Pancreas (tissue), 10 donors: Measurements from ENCODE around the gene SELENON. TPM values are rescaled to one million over a fixed set of nuclear protein-coding genes. Genes with fewer than 3 reads are reported as not detected.

Experiments used
- ATAC-seq, 4 donors: fragments of 200-7000 bp; cut with Tn5 transposase; one replicate each; pipeline versions ENCODE4 v1.8.0 to v1.9.1; 2020; ENCODE audit warnings: mild to moderate bottlenecking in 4 of 4, moderate library complexity in 4 of 4
- DNase-seq, 6 donors: peaks; one replicate each; pipeline ENCODE4 v3.0.0-alpha.2; 2020
- FAIRE-seq: peaks from 2 replicates; lab custom pipeline; 2012; peaks lifted over from hg19 to GRCh38; lab: Jason Lieb, UNC
- H3K27ac ChIP-seq, 4 donors: fragments of 200-600 bp; sonication (generic); 1 replicate in 3 of 4; 2 replicates in 1 of 4; pipeline versions ENCODE4 v1.5.0 to v1.8.0; 2020
- H3K27me3 ChIP-seq, 4 donors: fragments of 200-600 bp; one replicate each; pipeline ENCODE4 v1.8.0; 2021
- H3K36me3 ChIP-seq, 3 donors: fragments of 200-600 bp; sonication (generic) in 1 of 3; one replicate each; pipeline versions ENCODE4 v1.5.0 to v1.8.0; 2020 to 2021
- H3K4me1 ChIP-seq, 3 donors: fragments of 200-600 bp; one replicate each; pipeline ENCODE4 v1.8.0; 2021
- H3K4me3 ChIP-seq, 4 donors: fragments of 200-600 bp; sonication (generic) in 2 of 4; one replicate each; pipeline versions ENCODE4 v1.5.0 to v1.8.0; 2020 to 2021
- H3K9me3 ChIP-seq, 4 donors: fragments of 200-600 bp; one replicate each; pipeline ENCODE4 v1.8.0; 2021
- WGBS, 2 donors: extraction: QIAGEN DNeasy Blood & Tissue Kit; methylation state at CpG; one replicate each; pipeline ENCODE4 v1.1.7; 2013; 5-methylcytosine and 5-hydroxymethylcytosine counted together
- intact Hi-C, 3 donors: fragments of 100-400 bp; cut with DNase I; formaldehyde crosslinking; loops; one replicate each; pipeline versions ENCODE4 v1.11.1 to v1.14.2; 2022
- polyA plus RNA-seq, 2 donors: library from polyadenylated mRNA; stranded (reverse); fragments of 200-250 nt; gene quantifications; one replicate each; pipeline ENCODE4 v1.2.3, GENCODE V29; 2013
- total RNA-seq, 6 donors: library from RNA; stranded (reverse); fragmentation: NEBNext Ultra II Directional in 4 of 6; extraction: Animal tissue kit (Norgen Biotek cat#: 25700) in 4 of 6; gene quantifications; one replicate each; pipeline versions ENCODE4 v1.2.1 to v1.2.4, GENCODE V29; 2021 to 2023
- TF ChIP-seq, protein P1 (sequence below), 4 donors: fragments of 200-600 bp; sonication (generic) in 3 of 4; IDR thresholded peaks; one replicate each; pipeline versions ENCODE4 v1.5.0 to v1.8.0; 2021; ENCODE audit warnings: antibody characterized with exemption in 4 of 4
- donor health status: healthy with polysubstance abuse.
- donor health status: DM: no; HTN: no; CAD: no; lungs with moderate emphysema.
- donor health status: DM: no; HTN: no; CAD: no.
- donor health status: control.
- donor health status: control.
- donor health status: Bipolar disorder and iron deficiency.
- donor health status: DM: yes; HTN: yes; CAD: no.
- donor health status: DM: no; HTN: no; CAD: no.
- donor health status: DM: no; HTN: no; CAD: no.
- donor health status: DM: yes; HTN: yes; CAD: no.

Gene SELENON
- total and polyA plus RNA-seq, 8 donors, result 27.8 to 48.3 (median 37.9) TPM

DNA sequence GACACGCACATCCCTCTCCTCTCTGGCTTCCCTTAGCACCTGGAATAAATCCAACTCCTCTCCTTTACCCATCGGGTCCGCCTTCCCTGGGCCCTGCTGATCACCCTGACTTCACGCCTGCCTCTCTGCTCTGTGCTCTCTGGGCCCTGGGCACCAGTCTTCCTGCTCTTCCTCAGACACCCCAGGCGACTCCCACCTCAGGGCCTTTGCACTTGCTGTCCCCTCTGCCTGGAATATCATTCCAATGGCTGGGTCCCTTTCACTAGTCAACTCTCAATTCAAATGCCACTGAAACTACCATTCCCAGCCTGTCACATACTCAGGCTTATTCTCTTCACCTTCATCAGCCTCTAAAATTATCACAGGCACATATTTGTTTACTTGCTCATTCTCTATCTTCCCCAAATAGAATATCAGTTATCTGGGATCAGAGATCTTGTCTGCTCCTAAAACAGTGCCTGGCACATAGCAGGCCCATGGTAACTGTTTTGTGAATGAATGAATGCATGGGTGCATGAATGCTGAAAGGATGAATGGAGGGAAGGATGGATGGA, 27.2 kb upstream of the SELENON start:
- Histone ChIP-seq H3K4me3 (no peak overlapping the region), H3K9me3 (no peaks in the 10 kb centered on the region), H3K27me3 (no peaks in the 10 kb centered on the region), H3K27ac (peak overlapping the region; percentile 53 to 86 (median 76)), H3K4me1 (peaks cover 40 to 54% (median 44%) of the 10 kb centered on the region in 3 donors), H3K36me3 (no peaks in the 10 kb centered on the region)
- intact Hi-C loops, result no loop called here
- FAIRE-seq (no peak), ATAC-seq (no peak), DNase-seq (no peak)
- WGBS, 2 donors, result 71 to 73% methylated on average over 5 of the region's 5 CpGs
- TF ChIP-seq, protein P1, sequence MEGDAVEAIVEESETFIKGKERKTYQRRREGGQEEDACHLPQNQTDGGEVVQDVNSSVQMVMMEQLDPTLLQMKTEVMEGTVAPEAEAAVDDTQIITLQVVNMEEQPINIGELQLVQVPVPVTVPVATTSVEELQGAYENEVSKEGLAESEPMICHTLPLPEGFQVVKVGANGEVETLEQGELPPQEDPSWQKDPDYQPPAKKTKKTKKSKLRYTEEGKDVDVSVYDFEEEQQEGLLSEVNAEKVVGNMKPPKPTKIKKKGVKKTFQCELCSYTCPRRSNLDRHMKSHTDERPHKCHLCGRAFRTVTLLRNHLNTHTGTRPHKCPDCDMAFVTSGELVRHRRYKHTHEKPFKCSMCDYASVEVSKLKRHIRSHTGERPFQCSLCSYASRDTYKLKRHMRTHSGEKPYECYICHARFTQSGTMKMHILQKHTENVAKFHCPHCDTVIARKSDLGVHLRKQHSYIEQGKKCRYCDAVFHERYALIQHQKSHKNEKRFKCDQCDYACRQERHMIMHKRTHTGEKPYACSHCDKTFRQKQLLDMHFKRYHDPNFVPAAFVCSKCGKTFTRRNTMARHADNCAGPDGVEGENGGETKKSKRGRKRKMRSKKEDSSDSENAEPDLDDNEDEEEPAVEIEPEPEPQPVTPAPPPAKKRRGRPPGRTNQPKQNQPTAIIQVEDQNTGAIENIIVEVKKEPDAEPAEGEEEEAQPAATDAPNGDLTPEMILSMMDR (IDR thresholded peaks at IDR 0.05), result no peak

DNA sequence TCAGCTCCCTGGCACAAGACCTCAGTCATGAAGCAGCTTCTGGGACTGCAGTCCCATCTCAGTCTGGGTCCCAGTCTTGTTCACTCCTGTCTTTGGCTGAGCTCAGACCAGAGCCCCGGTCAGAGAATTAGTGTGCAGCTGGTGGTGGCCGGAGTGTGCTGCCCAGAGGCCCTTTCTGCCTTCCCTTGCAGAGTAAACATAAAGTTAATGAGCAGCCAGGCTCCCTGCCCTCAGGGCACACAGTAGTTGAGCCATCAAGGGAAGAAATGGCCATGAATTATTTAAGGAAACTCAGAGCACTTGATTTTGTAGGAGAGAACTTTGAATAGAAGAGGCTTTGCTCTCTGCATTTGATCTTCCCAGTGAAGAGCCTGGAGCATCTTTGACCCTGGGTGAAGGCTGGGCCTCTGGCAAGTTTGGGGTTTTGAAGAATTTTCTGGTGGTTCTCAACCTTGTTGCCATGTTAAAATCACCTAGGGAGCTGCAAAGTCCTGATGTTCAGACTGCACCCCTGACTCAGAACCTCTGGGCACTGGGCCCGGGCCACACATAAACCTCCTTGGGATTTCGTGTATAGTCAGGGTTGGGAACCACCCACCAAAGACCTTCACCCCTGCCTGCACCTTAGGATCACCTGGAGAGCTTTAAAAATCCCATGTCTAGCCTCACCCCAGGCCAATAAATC, 26.4 kb upstream of the SELENON start:
- Histone ChIP-seq H3K36me3 (no peaks in the 10 kb centered on the region), H3K9me3 (no peaks in the 10 kb centered on the region), H3K4me1 (peaks cover 40 to 54% (median 44%) of the 10 kb centered on the region in 3 donors), H3K27ac (peak overlapping the region; percentile 59 to 86 (median 76)), H3K4me3 (peak overlapping the region in 1 of 4 donors; percentile 8), H3K27me3 (no peaks in the 10 kb centered on the region)
- TF ChIP-seq, protein P1 (IDR thresholded peaks at IDR 0.05), result no peak
- FAIRE-seq (no peak), DNase-seq (peak in 5 of 6 donors; percentile 68 to 87 (median 73)), ATAC-seq (peak; percentile 74 to 86 (median 84))
- intact Hi-C loops, result no loop called here
- WGBS, 2 donors, result 13 to 15% methylated on average over 4 of the region's 4 CpGs

DNA sequence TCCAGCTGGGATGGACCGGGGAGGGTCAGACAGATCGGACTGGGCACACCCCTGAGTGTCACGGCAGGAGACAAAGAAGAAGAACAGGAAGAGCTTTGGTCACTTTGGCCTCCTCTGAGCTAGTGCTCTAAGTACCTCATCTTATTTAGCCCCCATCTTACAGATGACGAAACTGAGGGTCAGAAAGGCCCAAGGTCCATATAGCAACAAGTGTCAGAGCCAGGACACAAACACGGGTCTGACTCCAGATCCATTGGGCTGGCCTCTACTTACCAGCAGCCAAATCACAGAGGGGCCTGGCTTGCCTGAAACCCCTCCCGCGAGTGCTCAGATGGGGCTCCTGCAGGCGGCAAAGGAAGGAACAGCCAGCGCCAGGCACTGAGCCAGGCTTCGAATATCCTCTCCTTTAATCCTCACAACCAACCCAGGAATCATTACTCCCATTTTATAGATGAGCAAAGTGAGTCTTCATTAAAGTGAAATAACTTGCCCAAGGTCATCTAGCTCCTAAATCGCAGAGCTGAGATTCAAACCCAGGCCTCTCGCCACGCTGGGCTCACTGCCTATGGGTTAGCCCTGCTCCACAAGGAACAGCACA, 25.7 kb upstream of the SELENON start:
- peak overlapping the region in 1 of 4 donors; percentile 8 for H3K4me3 ChIP-seq
- TF ChIP-seq, protein P1 (IDR thresholded peaks at IDR 0.05), result no peak
- H3K36me3 ChIP-seq, result no peaks in the 10 kb centered on the region
- ATAC-seq (no peak), FAIRE-seq (no peak), DNase-seq (no peak)
- H3K4me1 ChIP-seq, result peaks cover 40 to 54% (median 44%) of the 10 kb centered on the region in 3 donors
- no peaks in the 10 kb centered on the region for H3K9me3 ChIP-seq
- intact Hi-C loops, result no loop called here
- WGBS, 2 donors, result 52 to 55% methylated on average over 13 of the region's 13 CpGs
- H3K27ac ChIP-seq, result peak overlapping the region; percentile 59 to 86 (median 76)
- no peaks in the 10 kb centered on the region for H3K27me3 ChIP-seq

DNA sequence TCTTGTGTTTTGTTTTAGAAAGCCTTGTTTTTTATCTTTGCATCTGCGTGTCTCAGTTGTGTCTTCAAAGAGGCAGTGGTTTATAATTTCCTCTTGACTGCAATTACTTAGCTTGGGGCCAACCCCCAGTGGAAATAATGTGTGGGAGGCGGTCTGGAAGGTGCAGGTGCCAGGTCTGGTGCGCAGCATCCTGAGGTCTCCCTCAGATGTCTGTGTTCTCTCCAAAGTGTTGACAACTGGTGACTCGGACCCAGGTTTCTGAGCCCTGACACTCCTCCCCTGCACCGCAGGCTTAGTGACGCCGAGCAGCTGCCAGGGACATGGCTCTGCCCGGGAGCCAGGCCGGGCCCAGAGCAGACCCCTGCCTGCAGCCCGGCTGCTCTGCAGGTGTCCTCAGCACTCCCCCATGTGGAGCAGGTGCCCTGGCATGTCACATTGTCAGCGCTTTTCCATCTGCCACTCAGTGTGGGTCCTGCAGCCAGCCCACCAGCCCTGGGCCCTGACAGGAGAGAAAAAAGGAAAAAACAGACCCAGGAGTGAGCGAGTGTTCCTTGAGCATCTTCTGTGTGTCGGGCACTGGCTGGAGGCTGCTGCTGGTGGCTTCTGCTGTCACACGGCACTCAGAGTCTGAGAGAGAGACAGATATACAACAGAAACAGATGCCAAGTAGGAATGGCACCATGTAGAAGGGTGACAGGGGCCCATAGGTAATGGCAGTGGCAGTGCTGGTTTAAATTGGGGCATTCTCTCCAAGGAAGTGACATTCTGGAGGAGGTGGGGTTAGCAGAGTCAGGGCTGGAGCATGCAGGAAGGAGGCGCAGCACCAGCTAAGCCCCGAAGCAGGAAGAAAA, 24.8 kb upstream of the SELENON start:
- Histone ChIP-seq H3K27ac (peak overlapping the region in 3 of 4 donors; percentile 1 to 86 (median 86)), H3K4me3 (no peak overlapping the region), H3K36me3 (no peaks in the 10 kb centered on the region), H3K4me1 (peaks cover 40 to 54% (median 44%) of the 10 kb centered on the region in 3 donors), H3K27me3 (no peaks in the 10 kb centered on the region), H3K9me3 (no peaks in the 10 kb centered on the region)
- no peak for DNase-seq
- intact Hi-C loops, result no loop called here
- WGBS, 2 donors, result 65 to 67% methylated on average over 16 of the region's 16 CpGs
- TF ChIP-seq, protein P1 (IDR thresholded peaks at IDR 0.05), result no peak
- no peak for FAIRE-seq
- ATAC-seq, result no peak
